CD4-positive, alpha-beta T cell treated with Interleukin-15 for 4 hours (primary cell): ENCODE data around the gene CD14.
"Not testable (repeated sequence)": the region's sequence is repeated elsewhere in the genome, so short reads cannot be mapped to it uniquely, and the experiment has no call there.

Source experiments
- DNase-seq: peaks from one replicate; pipeline ENCODE4 v3.0.0-alpha.2; 2020; ENCODE audit warnings: low spot score

Gene CD14

GRCh38 chr5:140595538-140596300 lies 37.3 kb downstream of the CD14 start:
- no peak for DNase-seq

DNA sequence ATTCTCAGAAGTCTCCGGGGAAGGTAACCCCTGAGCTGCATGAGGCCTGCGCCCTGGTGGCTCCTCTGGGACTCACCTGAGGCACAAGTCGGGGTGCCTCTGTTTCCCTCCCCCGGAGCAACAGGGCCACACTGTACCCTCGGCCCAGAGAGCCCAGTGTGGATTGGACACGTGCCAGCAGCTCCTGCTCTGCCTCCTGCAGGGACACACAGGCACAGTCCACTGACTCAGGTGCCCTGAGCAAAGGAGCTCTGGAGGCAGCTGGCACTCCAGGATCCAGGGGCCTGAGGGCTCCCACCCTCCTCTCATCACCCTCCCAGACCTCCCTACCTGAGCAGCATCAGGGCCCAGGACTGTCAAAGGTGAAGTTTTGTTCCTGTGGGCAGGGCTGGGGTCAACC lies 38.8 kb downstream of the CD14 start:
- no peak for DNase-seq

- not testable (repeated sequence) for DNase-seq
Measured at GRCh38 chr5:140593070-140593469, 39.9 kb downstream of the CD14 start.

DNA sequence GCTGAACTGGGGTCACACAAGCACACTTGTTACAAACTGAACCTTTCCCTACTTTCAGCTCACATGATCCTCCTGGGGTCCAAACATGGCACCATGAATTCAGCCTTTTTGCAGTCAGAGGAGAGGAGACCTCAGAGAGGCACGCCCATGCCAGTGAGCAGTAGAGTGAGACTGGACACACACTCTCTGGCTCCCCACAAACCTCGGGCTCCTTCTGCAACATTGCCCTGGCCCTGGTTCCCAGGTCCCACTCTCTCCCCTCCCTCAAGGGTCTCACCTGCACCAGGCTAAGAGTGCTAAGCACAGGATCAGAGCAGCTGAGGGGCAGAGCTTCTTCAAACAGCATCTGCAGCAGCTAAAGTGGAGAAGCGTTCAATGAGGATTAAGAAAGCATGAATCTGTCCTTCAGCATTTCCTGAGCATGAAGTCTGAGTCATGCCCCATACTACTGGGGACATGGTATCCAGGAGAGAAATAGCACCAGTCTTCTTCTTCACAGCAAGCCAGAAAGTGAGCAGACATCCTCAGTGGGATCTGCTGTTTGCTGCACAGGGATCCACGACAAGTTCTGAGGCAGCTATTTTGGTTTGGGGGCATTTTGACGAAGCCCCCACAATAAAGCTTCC lies 41.1 kb downstream of the CD14 start:
- no peak for DNase-seq

DNA sequence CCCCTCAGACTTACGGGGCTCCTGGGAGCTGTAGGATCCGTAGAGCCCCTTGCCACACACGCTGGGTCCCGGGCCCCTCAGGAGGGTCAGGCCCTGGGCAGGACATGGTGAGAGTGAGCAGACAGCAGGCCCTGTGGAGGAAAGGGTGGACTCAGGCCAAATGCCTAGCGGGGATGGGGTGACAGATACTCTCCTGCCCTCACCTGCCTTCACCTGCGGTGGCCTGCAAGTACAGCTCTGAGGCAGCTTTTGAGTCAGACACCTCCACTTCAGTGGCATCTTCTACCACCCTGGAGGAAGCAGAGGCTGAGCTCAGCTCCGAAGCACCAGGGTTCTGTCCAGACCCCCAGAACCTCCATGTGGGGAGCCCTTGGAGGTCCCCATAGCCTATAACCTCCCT lies 42.1 kb downstream of the CD14 start:
- DNase-seq = no peak

GRCh38 chr5:140588311-140589070 lies 44.5 kb downstream of the CD14 start:
- DNase-seq = no peak

DNA sequence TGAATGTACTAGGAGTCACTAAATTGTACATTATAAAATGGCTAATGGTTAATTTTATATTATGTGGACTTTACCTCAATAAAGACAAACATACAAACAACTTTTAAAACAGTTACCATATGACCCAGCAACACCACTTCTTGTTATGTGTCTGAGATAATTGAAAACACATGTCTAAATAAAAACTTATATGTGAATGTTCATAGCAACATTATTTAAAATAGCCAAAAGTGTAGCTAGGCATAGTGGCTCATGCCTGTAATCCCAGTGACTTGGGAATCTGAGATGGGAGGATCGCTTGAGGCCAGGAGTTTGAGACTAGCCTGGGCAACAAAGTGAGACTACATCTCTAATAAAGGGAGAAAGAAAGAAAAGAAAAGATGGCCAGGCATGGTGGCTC lies 45.5 kb downstream of the CD14 start:
- DNase-seq = no peak
